ENCODE measurements around the gene TIGD2. TPM values are rescaled to one million over a fixed set of nuclear protein-coding genes. Genes with fewer than 3 reads are reported as not detected.
A peak's percentile ranks its signal among the peaks of the same experiment; 100 is the strongest.

The TIGD2 gene
- total RNA-seq, 4 donors from 2014 or later, result 12.4 to 17.7 (median 14.2) TPM

DNA sequence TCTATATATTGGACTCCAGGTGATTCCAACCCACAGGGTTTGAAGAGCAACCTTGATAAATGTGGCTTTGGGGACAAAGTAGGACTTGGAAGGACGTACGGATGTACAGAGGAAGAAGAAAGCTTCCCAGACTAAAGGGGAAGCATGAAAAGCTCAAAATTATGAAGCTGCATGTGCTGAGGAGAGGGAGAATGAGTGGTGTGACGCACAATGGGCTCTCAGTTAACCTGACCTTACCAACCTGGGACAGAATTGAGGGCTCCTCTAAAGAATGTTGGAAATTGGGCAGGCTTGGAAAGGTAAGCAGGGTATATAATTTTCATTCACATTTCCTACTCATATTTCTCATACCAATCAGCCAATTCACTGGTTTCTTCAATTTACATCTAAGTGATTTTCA, 10.5 kb upstream of the TIGD2 start:
- H3K4me3 ChIP-seq, result no peak overlapping the region
- H3K4me1 ChIP-seq, result no peaks in the 10 kb centered on the region
- H3K27me3 ChIP-seq, result no peaks in the 10 kb centered on the region
- no peaks in the 10 kb centered on the region for H3K9me3 ChIP-seq
- H3K27ac ChIP-seq, result no peak overlapping the region
- TF ChIP-seq, protein P1, sequence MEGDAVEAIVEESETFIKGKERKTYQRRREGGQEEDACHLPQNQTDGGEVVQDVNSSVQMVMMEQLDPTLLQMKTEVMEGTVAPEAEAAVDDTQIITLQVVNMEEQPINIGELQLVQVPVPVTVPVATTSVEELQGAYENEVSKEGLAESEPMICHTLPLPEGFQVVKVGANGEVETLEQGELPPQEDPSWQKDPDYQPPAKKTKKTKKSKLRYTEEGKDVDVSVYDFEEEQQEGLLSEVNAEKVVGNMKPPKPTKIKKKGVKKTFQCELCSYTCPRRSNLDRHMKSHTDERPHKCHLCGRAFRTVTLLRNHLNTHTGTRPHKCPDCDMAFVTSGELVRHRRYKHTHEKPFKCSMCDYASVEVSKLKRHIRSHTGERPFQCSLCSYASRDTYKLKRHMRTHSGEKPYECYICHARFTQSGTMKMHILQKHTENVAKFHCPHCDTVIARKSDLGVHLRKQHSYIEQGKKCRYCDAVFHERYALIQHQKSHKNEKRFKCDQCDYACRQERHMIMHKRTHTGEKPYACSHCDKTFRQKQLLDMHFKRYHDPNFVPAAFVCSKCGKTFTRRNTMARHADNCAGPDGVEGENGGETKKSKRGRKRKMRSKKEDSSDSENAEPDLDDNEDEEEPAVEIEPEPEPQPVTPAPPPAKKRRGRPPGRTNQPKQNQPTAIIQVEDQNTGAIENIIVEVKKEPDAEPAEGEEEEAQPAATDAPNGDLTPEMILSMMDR (IDR thresholded peaks at IDR 0.05), result no peak
- no peak for TF ChIP-seq POLR2A (IDR thresholded peaks at IDR 0.05)
- H3K36me3 ChIP-seq, result no peaks in the 10 kb centered on the region
- DNase-seq, result no peak

DNA sequence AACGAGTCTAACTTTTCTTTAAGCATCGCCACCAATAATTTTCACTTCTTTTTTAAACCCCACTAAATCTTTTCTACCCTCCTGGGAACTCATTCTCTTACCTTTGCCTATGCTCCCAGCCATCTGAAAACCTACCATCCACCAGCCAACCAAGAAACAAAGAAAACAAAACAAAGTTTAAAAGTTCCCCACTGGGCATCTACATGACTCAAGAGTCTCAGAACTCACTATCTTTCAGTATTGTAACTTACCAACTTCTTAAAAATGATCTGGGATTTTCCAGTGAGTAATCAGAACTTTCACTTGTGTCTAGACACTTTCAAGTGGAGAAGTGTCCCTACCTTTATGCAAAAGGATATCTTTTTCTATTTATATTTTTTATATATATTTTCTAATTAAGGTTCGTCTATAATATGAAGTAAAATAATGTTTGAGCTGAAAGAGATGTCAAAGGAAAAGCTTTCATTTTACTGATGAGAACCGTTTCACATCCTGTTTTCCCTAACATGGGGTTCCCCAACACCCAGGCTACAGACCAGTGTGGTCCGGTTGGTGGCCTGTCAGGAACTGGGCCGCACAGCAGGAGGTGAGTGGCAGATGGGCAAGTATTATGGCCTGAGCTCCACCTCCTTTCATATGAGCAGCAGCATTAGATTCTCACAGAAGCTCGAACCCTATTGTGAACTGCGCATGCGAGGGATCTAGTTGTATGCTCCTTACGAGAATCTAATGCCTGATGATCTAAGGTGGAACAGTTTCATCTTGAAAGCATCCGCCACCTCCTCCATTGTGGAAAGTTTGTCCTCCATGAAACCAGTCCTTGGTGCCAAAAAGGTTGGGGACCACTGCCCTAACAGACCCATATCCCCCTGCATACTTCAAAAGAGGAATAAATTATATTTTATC, 9.8 kb upstream of the TIGD2 start:
- no peak overlapping the region for H3K27ac ChIP-seq
- no peaks in the 10 kb centered on the region for H3K27me3 ChIP-seq
- no peaks in the 10 kb centered on the region for H3K9me3 ChIP-seq
- H3K36me3 ChIP-seq, result no peaks in the 10 kb centered on the region
- H3K4me3 ChIP-seq, result no peak overlapping the region
- no peaks in the 10 kb centered on the region for H3K4me1 ChIP-seq
- peak in 1 of 3 donors; percentile 37 for DNase-seq
- TF ChIP-seq POLR2A (IDR thresholded peaks at IDR 0.05), result no peak
- TF ChIP-seq, protein P1 (IDR thresholded peaks at IDR 0.05), result no peak

DNA sequence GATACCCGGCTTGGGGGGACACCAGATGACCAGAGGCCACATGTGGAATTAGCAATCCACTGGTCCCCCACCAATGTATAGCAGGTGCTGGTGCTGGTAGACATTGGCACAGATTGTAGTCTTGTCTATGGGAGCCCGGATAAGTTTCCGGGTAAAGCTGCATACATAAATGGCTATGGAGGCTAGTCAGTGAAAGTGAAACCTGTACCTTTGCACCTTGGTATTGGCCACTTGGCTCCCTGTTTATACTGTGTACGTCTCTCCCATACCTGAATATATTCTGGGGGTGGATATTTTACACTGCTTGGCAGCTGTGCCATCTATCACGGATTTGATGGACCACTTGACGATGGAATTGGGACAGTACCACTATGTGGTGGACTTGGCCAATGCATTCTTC, 5.6 kb upstream of the TIGD2 start:
- no peaks in the 10 kb centered on the region for H3K27me3 ChIP-seq
- no peak for DNase-seq
- no peaks in the 10 kb centered on the region for H3K9me3 ChIP-seq
- no peaks in the 10 kb centered on the region for H3K4me1 ChIP-seq
- H3K27ac ChIP-seq, result no peak overlapping the region
- TF ChIP-seq, protein P1 (IDR thresholded peaks at IDR 0.05), result no peak
- TF ChIP-seq POLR2A (IDR thresholded peaks at IDR 0.05), result no peak
- H3K36me3 ChIP-seq, result no peaks in the 10 kb centered on the region
- no peak overlapping the region for H3K4me3 ChIP-seq

DNA sequence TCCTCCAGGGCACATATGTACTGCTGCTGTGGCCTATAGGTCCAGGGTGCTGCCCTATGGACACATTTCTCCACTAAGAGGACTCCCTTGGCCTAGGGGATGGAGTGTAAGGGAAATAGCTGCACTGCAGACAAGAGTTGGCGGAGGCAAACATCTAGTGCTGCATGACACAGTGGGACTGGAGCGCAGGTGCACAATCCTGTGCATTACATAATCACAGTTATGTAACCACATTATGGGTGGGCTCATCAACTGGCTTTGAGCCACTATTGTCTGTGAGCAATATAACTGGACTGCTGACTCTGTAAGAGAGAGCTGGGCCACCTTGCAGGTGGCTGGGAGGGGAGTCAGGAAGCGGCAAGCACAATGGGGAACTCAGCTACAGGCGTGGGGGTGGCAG, 3.2 kb upstream of the TIGD2 start:
- H3K4me1 ChIP-seq, result peaks cover 0 to 9% (median 3%) of the 10 kb centered on the region in 4 donors
- no peak overlapping the region for H3K27ac ChIP-seq
- DNase-seq, result no peak
- no peaks in the 10 kb centered on the region for H3K27me3 ChIP-seq
- no peak overlapping the region for H3K4me3 ChIP-seq
- TF ChIP-seq, protein P1 (IDR thresholded peaks at IDR 0.05), result no peak
- TF ChIP-seq POLR2A (IDR thresholded peaks at IDR 0.05), result no peak
- H3K9me3 ChIP-seq, result no peaks in the 10 kb centered on the region
- no peaks in the 10 kb centered on the region for H3K36me3 ChIP-seq

DNA sequence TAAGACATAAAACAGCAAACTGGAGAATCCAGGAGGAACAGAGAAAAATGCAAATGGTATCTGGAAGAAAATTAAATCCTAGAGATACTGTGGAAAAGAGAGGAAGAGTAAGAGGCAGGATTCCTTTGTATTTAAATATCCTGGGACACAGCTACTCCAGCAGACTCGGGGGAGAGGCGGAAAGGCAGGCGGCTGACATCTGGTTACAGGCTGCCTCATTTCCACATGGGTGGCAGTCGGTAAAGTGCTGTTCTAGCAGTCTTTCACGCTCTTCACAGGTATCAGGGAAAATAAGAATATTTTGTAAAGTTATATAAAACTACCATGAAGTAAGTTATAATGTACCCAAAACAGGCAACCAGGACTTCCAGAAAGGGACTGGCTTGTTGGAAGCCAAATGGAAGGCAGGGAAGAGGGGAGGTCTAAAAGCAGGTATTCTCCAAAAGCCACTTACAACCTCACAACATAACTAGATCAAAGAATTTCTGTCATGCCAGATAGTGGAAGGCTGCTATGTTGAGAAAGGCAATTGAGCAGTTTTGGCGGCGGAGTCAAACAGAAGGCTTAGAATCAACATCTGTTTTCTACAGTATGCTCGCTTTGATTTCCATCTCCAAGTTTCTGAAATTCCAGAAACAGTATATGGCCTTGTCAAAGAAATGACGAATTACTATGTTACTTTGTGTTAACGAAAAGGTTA, 1.3 kb upstream of the TIGD2 start:
- H3K9me3 ChIP-seq, result no peaks in the 10 kb centered on the region
- no peak overlapping the region for H3K27ac ChIP-seq
- H3K4me3 ChIP-seq, result peak overlapping the region in 2 of 4 donors; percentile 74 to 90
- TF ChIP-seq, protein P1 (IDR thresholded peaks at IDR 0.05), result no peak
- no peak for TF ChIP-seq POLR2A (IDR thresholded peaks at IDR 0.05)
- H3K4me1 ChIP-seq, result peaks cover 0 to 9% (median 3%) of the 10 kb centered on the region in 4 donors
- H3K36me3 ChIP-seq, result no peaks in the 10 kb centered on the region
- H3K27me3 ChIP-seq, result no peaks in the 10 kb centered on the region
- DNase-seq, result no peak
